HG03342 (cell line): ENCODE results near the gene SH3TC1.

Experiments used
- ATAC-seq: cut with Tn5 transposase; IDR thresholded peaks from one replicate; pipeline ENCODE4 v1.9.1; 2021; ENCODE audit warnings: mild to moderate bottlenecking, moderate library complexity; ENCODE audit not compliant: unreplicated experiment

The SH3TC1 gene

GRCh38 chr4:8259743-8260430 lies 60.8 kb downstream of the SH3TC1 start:
- ATAC-seq = no peak

- ATAC-seq = no peak
These were observed 61.6 kb downstream of the SH3TC1 start for GRCh38 chr4:8260656-8261111.

- no peak for ATAC-seq
These were observed 62.9 kb downstream of the SH3TC1 start for GRCh38 chr4:8261851-8262535.

GRCh38 chr4:8262637-8263322 lies 63.7 kb downstream of the SH3TC1 start:
- ATAC-seq = no peak

- no peak for ATAC-seq
These were observed 64.3 kb downstream of the SH3TC1 start for GRCh38 chr4:8263397-8263796.

GRCh38 chr4:8264106-8264505 lies 65.0 kb downstream of the SH3TC1 start:
- no peak for ATAC-seq

GRCh38 chr4:8265171-8265929 lies 66.3 kb downstream of the SH3TC1 start:
- ATAC-seq = no peak

GRCh38 chr4:8266088-8266487 lies 67.0 kb downstream of the SH3TC1 start:
- ATAC-seq = no peak

- ATAC-seq = no peak
These were observed 67.4 kb downstream of the SH3TC1 start for GRCh38 chr4:8266508-8266907.

- ATAC-seq = no peak
These were observed 68.0 kb downstream of the SH3TC1 start for GRCh38 chr4:8267077-8267476.

GRCh38 chr4:8268211-8268610 lies 69.1 kb downstream of the SH3TC1 start:
- no peak for ATAC-seq

- ATAC-seq = no peak
These were observed 69.9 kb downstream of the SH3TC1 start for GRCh38 chr4:8268901-8269534.

- no peak for ATAC-seq
These were observed 70.7 kb downstream of the SH3TC1 start, which contains the start of gene HTRA3 for GRCh38 chr4:8269535-8270417. HTRA3 (plus strand) TSS chr4:8269754; CDS start chr4:8269969, 215 bp downstream.

- no peak for ATAC-seq
These were observed 71.3 kb downstream of the SH3TC1 start for GRCh38 chr4:8270418-8270771.

GRCh38 chr4:8270912-8271815 lies 72.1 kb downstream of the SH3TC1 start:
- ATAC-seq = no peak

GRCh38 chr4:8271821-8272220 lies 72.7 kb downstream of the SH3TC1 start:
- ATAC-seq = no peak

- ATAC-seq = no peak
These were observed 73.7 kb downstream of the SH3TC1 start for GRCh38 chr4:8272472-8273428.

GRCh38 chr4:8273450-8273849 lies 74.4 kb downstream of the SH3TC1 start:
- no peak for ATAC-seq
